ENCODE results near the gene FAM187B.

Gene FAM187B

DNA sequence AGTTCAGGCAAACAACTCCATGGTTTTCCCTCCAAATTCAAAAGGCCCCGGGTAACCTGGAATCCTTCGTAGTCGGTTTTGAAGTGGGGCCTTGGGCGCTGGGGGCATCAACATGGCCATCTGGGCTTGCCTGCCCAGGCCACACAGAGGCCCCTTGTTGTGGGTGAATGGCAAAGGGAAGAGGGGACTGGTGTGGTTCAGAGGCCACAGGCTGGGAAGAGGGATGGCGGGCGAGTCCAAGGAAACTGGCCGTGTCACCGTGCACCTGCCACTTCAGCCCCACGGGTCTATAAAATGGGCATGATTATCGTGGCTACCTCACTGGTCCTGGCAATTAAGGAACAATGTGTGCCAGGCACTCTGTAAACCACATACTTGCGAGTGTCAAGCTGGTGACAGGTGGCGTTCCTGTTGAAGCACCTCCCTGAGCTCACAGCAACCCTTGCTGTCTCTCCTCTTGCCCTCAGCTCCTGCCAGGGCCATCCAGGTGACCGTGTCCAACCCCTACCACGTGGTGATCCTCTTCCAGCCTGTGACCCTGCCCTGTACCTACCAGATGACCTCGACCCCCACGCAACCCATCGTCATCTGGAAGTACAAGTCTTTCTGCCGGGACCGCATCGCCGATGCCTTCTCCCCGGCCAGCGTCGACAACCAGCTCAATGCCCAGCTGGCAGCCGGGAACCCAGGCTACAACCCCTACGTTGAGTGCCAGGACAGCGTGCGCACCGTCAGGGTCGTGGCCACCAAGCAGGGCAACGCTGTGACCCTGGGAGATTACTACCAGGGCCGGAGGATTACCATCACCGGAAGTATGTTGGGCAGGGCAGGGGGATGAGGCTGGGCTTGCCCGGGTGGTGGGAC is 21.5 kb upstream of the FAM187B start:
- Histone ChIP-seq H3K9ac (ENCODE audit: low read depth, low read length, poor library complexity) (peak overlapping the region; percentile 51), H3K23ac (ENCODE audit: low read depth, low read length, poor library complexity) (peak overlapping the region; percentile 82), H3K79me1 (ENCODE audit: low read depth, low read length) (peaks cover 10% of the 10 kb centered on the region), H3K14ac (ENCODE audit: low read length) (no peak overlapping the region), H3K9me3 (replicated peaks in 1 of 2; ENCODE audit: control insufficient read depth in 2 of 2, insufficient read depth in 1 of 2, low read depth in 1 of 2, low read length in 2 of 2) (peaks cover 0 to 7% of the 10 kb centered on the region in 2 donors), H3K4me2 (ENCODE audit: insufficient read depth, low read length, poor library complexity, severe bottlenecking) (peak overlapping the region; percentile 72), H2BK12ac (ENCODE audit: low read length) (no peak overlapping the region), H2AFZ (ENCODE audit: low read length) (no peak overlapping the region), H4K8ac (ENCODE audit: low read depth, low read length) (no peak overlapping the region), H3K27me3 (ENCODE audit: control insufficient read depth in 3 of 3, insufficient read depth in 3 of 3, low read depth in 1 of 3, low read length in 3 of 3) (peaks cover 0 to 33% (median 0%) of the 10 kb centered on the region in 3 experiments), H3K4ac (ENCODE audit: low read length) (no peak overlapping the region), H2BK15ac (ENCODE audit: low read length) (no peak overlapping the region), H3K36me3 (replicated peaks in 1 of 2; ENCODE audit: control insufficient read depth in 2 of 2, insufficient read depth in 2 of 2, low read length in 2 of 2) (peaks cover 24 to 29% of the 10 kb centered on the region in 2 donors), H2BK120ac (ENCODE audit: low read depth, low read length) (no peak overlapping the region), H3K4me1 (ENCODE audit: control insufficient read depth in 2 of 2, insufficient read depth in 1 of 2, low read depth in 1 of 2, low read length in 2 of 2) (peaks cover 0 to 9% of the 10 kb centered on the region in 2 donors), H2AK5ac (ENCODE audit: low read depth, low read length) (peak overlapping the region; percentile 59), H4K91ac (ENCODE audit: low read depth, low read length, poor library complexity) (no peak overlapping the region), H2BK5ac (ENCODE audit: low read length) (no peak overlapping the region), H3K4me3 (ENCODE audit: low read length in 2 of 2) (peak overlapping the region; percentile 93 to 96), H3K27ac (replicated peaks; ENCODE audit: low read length) (no peak overlapping the region), H3K18ac (ENCODE audit: low read length) (peak overlapping the region; percentile 25)
- WGBS, 2 donors (ENCODE audit: extremely low coverage in 2 of 2, insufficient read length in 2 of 2, insufficient replicate concordance in 1 of 2) = no CpG with 5 or more reads among the region's 34 CpGs
- no peak for DNase-seq (ENCODE audit: low spot score)

GRCh38 chr19:35249146-35249847 is 20.8 kb upstream of the FAM187B start:
- Histone ChIP-seq H4K8ac (ENCODE audit: low read depth, low read length) (no peak overlapping the region), H4K91ac (ENCODE audit: low read depth, low read length, poor library complexity) (no peak overlapping the region), H3K9me3 (replicated peaks in 1 of 2; ENCODE audit: control insufficient read depth in 2 of 2, insufficient read depth in 1 of 2, low read depth in 1 of 2, low read length in 2 of 2) (peaks cover 0 to 7% of the 10 kb centered on the region in 2 donors), H3K18ac (ENCODE audit: low read length) (peak overlapping the region; percentile 97), H2BK15ac (ENCODE audit: low read length) (peak overlapping the region; percentile 14), H2BK120ac (ENCODE audit: low read depth, low read length) (no peak overlapping the region), H3K36me3 (replicated peaks in 1 of 2; ENCODE audit: control insufficient read depth in 2 of 2, insufficient read depth in 2 of 2, low read length in 2 of 2) (peaks cover 17 to 22% of the 10 kb centered on the region in 2 donors), H3K27me3 (ENCODE audit: control insufficient read depth in 3 of 3, insufficient read depth in 3 of 3, low read depth in 1 of 3, low read length in 3 of 3) (peaks cover 0 to 33% (median 0%) of the 10 kb centered on the region in 3 experiments), H3K4me1 (ENCODE audit: control insufficient read depth in 2 of 2, insufficient read depth in 1 of 2, low read depth in 1 of 2, low read length in 2 of 2) (peaks cover 0 to 9% of the 10 kb centered on the region in 2 donors), H2AK5ac (ENCODE audit: low read depth, low read length) (peak overlapping the region; percentile 95), H3K27ac (replicated peaks; ENCODE audit: low read length) (peak overlapping the region; percentile 6), H3K4ac (ENCODE audit: low read length) (peak overlapping the region; percentile 68), H3K14ac (ENCODE audit: low read length) (peak overlapping the region; percentile 91), H3K4me3 (ENCODE audit: low read length in 2 of 2) (peak overlapping the region; percentile 93 to 96), H3K4me2 (ENCODE audit: insufficient read depth, low read length, poor library complexity, severe bottlenecking) (peak overlapping the region; percentile 72), H3K79me1 (ENCODE audit: low read depth, low read length) (peaks cover 10% of the 10 kb centered on the region), H2BK5ac (ENCODE audit: low read length) (peak overlapping the region; percentile 84), H2AFZ (ENCODE audit: low read length) (peak overlapping the region; percentile 100), H3K9ac (ENCODE audit: low read depth, low read length, poor library complexity) (peak overlapping the region; percentile 92), H3K23ac (ENCODE audit: low read depth, low read length, poor library complexity) (peak overlapping the region; percentile 100), H2BK12ac (ENCODE audit: low read length) (no peak overlapping the region)
- DNase-seq (ENCODE audit: low spot score) = no peak
- no CpG with 5 or more reads among the region's 39 CpGs for whole genome bisulfite sequencing, 2 donors (ENCODE audit: extremely low coverage in 2 of 2, insufficient read length in 2 of 2, insufficient replicate concordance in 1 of 2)

DNA sequence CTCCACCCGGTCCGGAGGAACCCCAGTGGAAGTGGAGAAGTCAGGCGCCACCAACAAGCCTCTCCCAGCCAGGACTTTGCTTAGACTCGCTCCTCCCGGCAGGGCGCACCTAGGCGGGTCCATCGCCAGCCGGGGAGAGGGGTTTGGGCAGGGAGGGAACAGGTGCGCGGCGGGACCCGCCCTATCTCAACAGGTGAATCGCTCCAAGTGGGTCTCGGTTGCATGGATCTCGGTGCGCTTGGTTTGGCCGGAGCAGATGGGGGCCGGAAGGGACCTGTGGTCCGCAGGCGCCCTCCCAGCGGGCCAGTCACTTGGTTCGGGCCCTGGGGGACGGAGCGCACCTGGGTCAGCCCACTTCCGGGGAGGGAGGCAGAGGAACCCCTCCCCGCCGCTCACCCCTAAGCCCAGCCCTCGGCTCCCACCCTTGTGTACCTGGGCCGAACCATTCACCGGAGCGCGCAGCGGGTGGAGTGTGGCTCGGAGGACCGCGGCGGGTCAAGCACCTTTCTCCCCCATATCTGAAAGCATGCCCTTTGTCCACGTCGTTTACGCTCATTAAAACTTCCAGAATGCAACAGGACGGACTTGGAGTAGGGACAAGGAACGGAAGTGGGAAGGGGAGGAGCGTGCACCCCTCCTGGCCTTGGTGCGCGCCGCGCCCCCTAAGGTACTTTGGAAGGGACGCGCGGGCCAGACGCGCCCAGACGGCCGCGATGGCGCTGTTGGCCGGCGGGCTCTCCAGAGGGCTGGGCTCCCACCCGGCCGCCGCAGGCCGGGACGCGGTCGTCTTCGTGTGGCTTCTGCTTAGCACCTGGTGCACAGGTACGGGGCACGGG is 20.0 kb upstream of the FAM187B start, which contains the start of gene LSR:
TSS of gene LSR (plus strand) at position 693 of the 836 bp plus-strand sequence. CDS start at position 714, 21 bp downstream.
- Histone ChIP-seq H4K8ac (ENCODE audit: low read depth, low read length) (no peak within 1 kb of the TSS), H2BK15ac (ENCODE audit: low read length) (peak within 1 kb of the TSS; percentile 25), H3K79me1 (ENCODE audit: low read depth, low read length) (peaks cover 9% of the 10 kb centered on the region), H2BK120ac (ENCODE audit: low read depth, low read length) (peak within 1 kb of the TSS; percentile 99), H2AK5ac (ENCODE audit: low read depth, low read length) (peak within 1 kb of the TSS; percentile 95), H3K27me3 (ENCODE audit: control insufficient read depth in 3 of 3, insufficient read depth in 3 of 3, low read depth in 1 of 3, low read length in 3 of 3) (peaks cover 0 to 33% (median 0%) of the 10 kb centered on the region in 3 experiments), H2AFZ (ENCODE audit: low read length) (peak within 1 kb of the TSS; percentile 100), H3K18ac (ENCODE audit: low read length) (peak within 1 kb of the TSS; percentile 97), H3K4ac (ENCODE audit: low read length) (peak within 1 kb of the TSS; percentile 68), H3K9ac (ENCODE audit: low read depth, low read length, poor library complexity) (peak within 1 kb of the TSS; percentile 92), H2BK5ac (ENCODE audit: low read length) (peak within 1 kb of the TSS; percentile 84), H3K9me3 (replicated peaks in 1 of 2; ENCODE audit: control insufficient read depth in 2 of 2, insufficient read depth in 1 of 2, low read depth in 1 of 2, low read length in 2 of 2) (peaks cover 0 to 7% of the 10 kb centered on the region in 2 donors), H3K27ac (replicated peaks; ENCODE audit: low read length) (peak within 1 kb of the TSS; percentile 84), H3K4me3 (ENCODE audit: low read length in 2 of 2) (peak within 1 kb of the TSS; percentile 93 to 96), H2BK12ac (ENCODE audit: low read length) (no peak within 1 kb of the TSS), H3K14ac (ENCODE audit: low read length) (peak within 1 kb of the TSS; percentile 91), H3K23ac (ENCODE audit: low read depth, low read length, poor library complexity) (peak within 1 kb of the TSS; percentile 100), H4K91ac (ENCODE audit: low read depth, low read length, poor library complexity) (no peak within 1 kb of the TSS), H3K36me3 (replicated peaks in 1 of 2; ENCODE audit: control insufficient read depth in 2 of 2, insufficient read depth in 2 of 2, low read length in 2 of 2) (peaks cover 15 to 20% of the 10 kb centered on the region in 2 donors), H3K4me1 (ENCODE audit: control insufficient read depth in 2 of 2, insufficient read depth in 1 of 2, low read depth in 1 of 2, low read length in 2 of 2) (peaks cover 0 to 9% of the 10 kb centered on the region in 2 donors), H3K4me2 (ENCODE audit: insufficient read depth, low read length, poor library complexity, severe bottlenecking) (peak within 1 kb of the TSS; percentile 72)
- peak; percentile 88 for DNase-seq (ENCODE audit: low spot score)
- no CpG with 5 or more reads among the region's 69 CpGs for WGBS, 2 donors (ENCODE audit: extremely low coverage in 2 of 2, insufficient read length in 2 of 2, insufficient replicate concordance in 1 of 2)
